Choroid plexus epithelial cell (primary cell): ENCODE data around the gene ZNF677.
"Not testable (repeated sequence)": the region's sequence is repeated elsewhere in the genome, so short reads cannot be mapped to it uniquely, and the experiment has no call there.

Experiments used
- DNase-seq: peaks from one replicate; pipeline ENCODE4 v3.0.0-alpha.2; 2010; ENCODE audit warnings: low read depth
- H3K4me3 ChIP-seq: 2 replicates; pipeline ENCODE4 v1.5.1; 2011; ENCODE audit warnings: low read depth, mild to moderate bottlenecking, control low read depth, low read length, moderate library complexity
- CTCF ChIP-seq: conservative IDR thresholded peaks from 2 replicates; pipeline ENCODE4 v1.5.1; 2011; ENCODE audit warnings: low read depth, mild to moderate bottlenecking, control low read depth, inconsistent platforms, low read length, moderate library complexity

The ZNF677 gene

GRCh38 chr19:53212703-53213320 lies 41.9 kb downstream of the ZNF677 start:
- no peak for TF ChIP-seq CTCF
- DNase-seq = no peak
- no peak overlapping the region for H3K4me3 ChIP-seq

GRCh38 chr19:53211554-53211953 lies 43.1 kb downstream of the ZNF677 start:
- DNase-seq = not testable (repeated sequence)

GRCh38 chr19:53196777-53197396 lies 57.8 kb downstream of the ZNF677 start:
- H3K4me3 ChIP-seq = peak overlapping the region; percentile 72
- DNase-seq = peak; percentile 96
- no peak for TF ChIP-seq CTCF

More at GRCh38 chr19:53211554-53211953, 43.1 kb downstream of the ZNF677 start:
- not testable (repeated sequence) for H3K4me3 ChIP-seq

GRCh38 chr19:53195265-53195903 lies 59.3 kb downstream of the ZNF677 start:
- no peak overlapping the region for H3K4me3 ChIP-seq
- peak; percentile 98 for TF ChIP-seq CTCF
- DNase-seq = peak; percentile 95

GRCh38 chr19:53193535-53194222 lies 61.0 kb downstream of the ZNF677 start:
- no peak for TF ChIP-seq CTCF
- DNase-seq = no peak
- peak overlapping the region; percentile 70 for H3K4me3 ChIP-seq

GRCh38 chr19:53192771-53193534 lies 61.7 kb downstream of the ZNF677 start, which contains the start of gene ZNF665:
TSS of gene ZNF665 (minus strand) at chr19:53193358. CDS start at chr19:53182898, 10,460 bp downstream.
- DNase-seq = peak; percentile 92
- peak within 1 kb of the TSS; percentile 70 for H3K4me3 ChIP-seq
- TF ChIP-seq CTCF = no peak
